ENCODE results near the gene KRTAP10-10.
"Not testable (repeated sequence)": the region's sequence is repeated elsewhere in the genome, so short reads cannot be mapped to it uniquely, and the experiment has no call there.

The KRTAP10-10 gene

DNA sequence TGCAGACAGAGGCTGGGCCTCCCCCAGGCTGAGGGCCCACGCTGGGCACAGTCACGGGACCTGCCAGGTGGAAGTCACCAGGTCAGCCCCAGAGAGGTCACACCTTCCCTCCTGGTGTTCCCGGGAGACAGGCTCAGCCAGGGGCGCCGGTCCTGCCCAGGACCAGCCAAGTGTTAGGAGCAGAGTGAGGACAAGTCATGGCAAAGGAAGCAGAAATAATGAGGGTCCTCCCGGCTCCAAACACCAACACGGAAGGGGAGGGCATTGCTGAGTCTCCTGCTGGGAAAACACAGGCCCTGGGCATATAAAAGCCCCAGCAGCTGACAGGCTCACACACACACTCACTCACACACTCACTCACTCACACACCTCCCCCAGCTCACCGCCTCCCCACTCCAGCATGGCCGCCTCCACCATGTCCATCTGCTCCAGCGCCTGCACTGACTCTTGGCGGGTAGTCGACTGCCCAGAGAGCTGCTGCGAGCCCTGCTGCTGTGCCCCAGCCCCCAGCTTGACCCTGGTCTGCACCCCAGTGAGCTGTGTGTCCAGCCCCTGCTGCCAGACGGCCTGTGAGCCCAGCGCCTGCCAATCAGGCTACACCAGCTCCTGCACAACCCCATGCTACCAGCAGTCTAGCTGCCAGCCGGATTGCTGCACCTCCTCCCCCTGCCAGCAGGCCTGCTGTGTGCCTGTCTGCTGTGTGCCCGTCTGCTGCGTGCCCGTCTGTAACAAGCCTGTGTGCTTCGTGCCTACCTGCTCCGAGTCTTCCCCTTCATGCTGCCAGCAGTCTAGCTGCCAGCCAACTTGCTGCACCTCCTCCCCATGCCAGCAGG, at the start of gene KRTAP10-10:
TSS of gene KRTAP10-10 (plus strand) at position 339 of the 833 bp plus-strand sequence. CDS start at position 401, 62 bp downstream.
- no peak within 1 kb of the TSS for H3K4me3 ChIP-seq (ENCODE audit: low read depth, low read length)
- DNase-seq (ENCODE audit: low read depth) = no peak
- no peak for TF ChIP-seq CTCF (IDR thresholded peaks at IDR 0.05; ENCODE audit: control insufficient read depth, extremely low read depth, insufficient read depth)

DNA sequence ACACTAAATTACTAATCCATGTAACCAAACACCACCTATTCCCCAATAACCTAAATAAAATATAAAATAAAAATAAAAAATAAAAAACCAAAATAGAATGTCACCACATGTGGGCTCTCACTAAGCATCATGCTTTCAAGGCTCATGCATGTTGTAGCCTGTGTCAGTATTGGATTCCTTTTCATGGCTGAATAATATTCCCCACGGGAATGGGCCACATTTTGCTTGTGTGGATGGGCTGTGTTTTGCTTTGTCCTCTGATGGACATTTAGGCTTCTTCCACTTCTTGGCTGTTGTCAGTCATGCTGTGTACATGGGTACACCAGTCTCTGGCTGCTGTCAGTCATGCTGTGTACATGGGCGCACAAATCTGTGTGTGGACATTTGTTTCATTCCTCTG, 48.1 kb upstream of the KRTAP10-10 start:
- TF ChIP-seq CTCF (IDR thresholded peaks at IDR 0.05; ENCODE audit: control insufficient read depth, extremely low read depth, insufficient read depth) = no peak
- DNase-seq (ENCODE audit: low read depth) = no peak
- no peak overlapping the region for H3K4me3 ChIP-seq (ENCODE audit: low read depth, low read length)

- no peak overlapping the region for H3K4me3 ChIP-seq (ENCODE audit: low read depth, low read length)
- DNase-seq (ENCODE audit: low read depth) = no peak
- TF ChIP-seq CTCF (IDR thresholded peaks at IDR 0.05; ENCODE audit: control insufficient read depth, extremely low read depth, insufficient read depth) = no peak
These were observed 47.4 kb upstream of the KRTAP10-10 start for GRCh38 chr21:44589586-44590305.

DNA sequence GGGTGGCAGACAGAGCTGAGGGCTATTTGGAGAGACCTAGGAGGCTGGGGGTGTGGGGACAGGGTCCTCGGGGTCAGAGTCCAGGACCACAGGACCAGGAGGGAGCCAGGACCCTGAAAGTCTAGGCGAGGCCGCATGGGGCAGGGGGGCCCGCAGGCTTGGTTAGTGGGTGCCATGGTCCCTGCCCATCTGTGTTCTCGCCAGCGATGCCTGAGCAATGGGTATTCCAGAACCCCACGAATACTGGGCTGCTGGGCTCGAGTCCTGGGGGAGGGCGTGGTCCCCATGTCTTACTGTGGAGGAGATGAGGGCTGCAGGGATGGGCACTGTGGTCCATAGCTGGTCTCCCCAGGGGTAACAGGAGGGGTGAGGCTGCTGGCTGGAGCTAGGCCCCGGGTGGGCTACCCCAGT, 46.8 kb upstream of the KRTAP10-10 start:
- TF ChIP-seq CTCF (IDR thresholded peaks at IDR 0.05; ENCODE audit: control insufficient read depth, extremely low read depth, insufficient read depth) = no peak
- H3K4me3 ChIP-seq (ENCODE audit: low read depth, low read length) = no peak overlapping the region
- DNase-seq (ENCODE audit: low read depth) = no peak

DNA sequence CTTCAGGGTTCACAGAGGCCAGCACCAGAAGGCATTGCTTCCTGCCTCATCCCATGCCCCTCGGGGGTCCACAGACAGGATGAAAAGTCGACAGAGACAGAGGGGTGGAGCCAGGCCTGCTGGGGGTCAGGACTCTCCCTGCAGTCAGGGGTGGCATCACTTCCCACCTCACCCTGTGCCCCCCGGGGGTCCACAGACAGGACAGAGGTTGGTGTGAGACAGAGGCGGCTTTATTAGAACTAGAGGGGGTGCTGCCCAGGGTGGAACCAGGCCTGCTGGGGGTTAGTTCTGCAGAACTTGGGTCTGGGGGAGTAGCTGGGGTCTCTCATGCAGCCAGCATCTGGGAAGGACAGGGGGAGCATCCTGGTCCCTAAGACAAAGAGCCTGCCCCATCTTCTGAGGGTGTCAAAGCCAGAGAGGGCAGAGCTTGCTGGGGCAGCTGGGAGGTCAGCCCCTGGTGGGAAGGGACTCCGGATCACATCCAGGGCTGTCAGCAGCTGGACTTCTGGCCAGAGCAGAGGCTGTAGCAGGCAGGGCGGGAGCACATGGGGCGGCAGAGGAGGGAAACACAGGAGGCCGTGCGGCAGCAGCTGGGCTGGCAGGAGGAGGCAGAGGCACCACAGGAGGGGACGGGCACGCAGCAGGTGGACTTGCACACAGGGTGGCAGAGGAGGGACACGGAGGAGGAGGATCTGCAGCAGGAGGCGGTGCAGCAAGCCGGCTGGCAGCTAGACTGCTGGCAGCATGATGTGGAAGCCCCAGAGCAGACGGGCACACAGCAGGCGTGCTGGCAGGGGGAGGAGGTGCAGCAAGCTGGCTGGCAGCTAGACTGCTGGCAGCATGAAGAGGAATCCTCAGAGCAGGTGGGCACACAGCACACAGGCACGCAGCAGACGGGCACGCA, 46.0 kb upstream of the KRTAP10-10 start:
- DNase-seq (ENCODE audit: low read depth); H3K4me3 ChIP-seq (ENCODE audit: low read depth, low read length): not testable (repeated sequence)

DNA sequence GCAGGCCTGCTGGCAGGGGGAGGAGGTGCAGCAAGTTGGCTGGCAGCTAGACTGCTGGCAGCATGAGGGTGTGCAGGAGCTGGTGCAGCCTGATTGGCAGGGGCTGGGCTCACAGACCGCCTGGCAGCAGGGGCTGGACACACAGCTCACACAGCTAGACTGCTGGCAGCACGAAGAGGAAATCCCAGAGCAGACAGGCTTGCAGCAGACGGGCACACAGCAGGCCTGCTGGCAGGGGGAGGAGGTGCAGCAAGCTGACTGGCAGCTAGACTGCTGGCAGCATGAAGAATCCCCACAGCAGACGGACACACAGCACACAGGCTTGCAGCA, 45.4 kb upstream of the KRTAP10-10 start:
- not testable (repeated sequence) for DNase-seq (ENCODE audit: low read depth); H3K4me3 ChIP-seq (ENCODE audit: low read depth, low read length)

GRCh38 chr21:44592446-44593311, 44.5 kb upstream of the KRTAP10-10 start, which contains the start of gene KRTAP10-6:
Gene KRTAP10-6 (minus strand): TSS chr21:44592505. CDS start chr21:44592484, 21 bp downstream.
- no peak for DNase-seq (ENCODE audit: low read depth)
- no peak for TF ChIP-seq CTCF (IDR thresholded peaks at IDR 0.05; ENCODE audit: control insufficient read depth, extremely low read depth, insufficient read depth)
- H3K4me3 ChIP-seq (ENCODE audit: low read depth, low read length) = no peak within 1 kb of the TSS

Data from LNCaP clone FGC (cell line).